ENCODE results near the gene GLO1. TPM values are rescaled to one million over a fixed set of nuclear protein-coding genes. Genes with fewer than 3 reads are reported as not detected.

GLO1 gene
- polyA plus RNA-seq, 1 of the 3 experiments (the other 2 are of a cell fraction): 47.1 TPM

DNA sequence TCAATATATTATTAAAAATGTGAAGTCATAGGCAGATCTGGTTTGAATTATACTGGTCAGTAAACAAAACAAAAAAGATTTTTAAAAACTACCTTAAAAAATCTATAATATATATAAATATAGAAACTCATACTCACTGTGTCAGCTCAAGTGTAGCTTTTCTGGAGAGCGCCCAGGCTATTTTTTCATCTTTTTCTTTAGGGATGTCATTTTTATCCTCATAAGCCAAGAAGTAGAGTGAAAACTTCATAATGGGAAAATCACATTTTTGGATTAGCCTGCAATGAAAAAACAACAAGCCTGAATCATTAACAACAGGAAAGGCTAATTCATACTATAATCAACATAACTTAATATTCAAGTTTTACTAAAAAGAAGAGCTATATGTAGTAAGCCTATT lies 18.7 kb downstream of the GLO1 start (continued):
- no peak for TF ChIP-seq TAF1 (IDR thresholded peaks at IDR 0.05; ENCODE audit: borderline replicate concordance, low read depth, low read length)

DNA sequence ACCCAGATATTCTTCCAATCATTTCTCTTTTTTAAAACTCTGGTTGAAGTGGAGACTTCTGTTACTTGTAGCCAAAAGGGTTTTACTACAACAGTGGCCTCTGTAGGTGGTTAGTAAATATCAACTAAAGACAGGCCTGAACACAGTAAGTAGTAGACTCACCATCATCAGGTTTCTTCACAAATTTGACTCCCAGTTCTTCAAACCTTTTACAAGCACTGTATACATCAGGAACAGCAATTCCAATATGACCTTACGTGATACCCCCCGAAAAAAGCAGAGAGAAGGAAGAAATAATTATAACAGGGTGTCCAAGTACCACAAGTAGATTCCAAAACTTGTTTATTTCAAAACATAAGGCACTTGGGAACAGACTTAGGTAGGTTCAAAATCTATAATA lies 21.1 kb downstream of the GLO1 start:
- Histone ChIP-seq H3K27me3 (ENCODE audit: insufficient read depth) (no peaks in the 10 kb centered on the region), H3K4me2 (no peak overlapping the region), H3K9me3 (no peaks in the 10 kb centered on the region), H3K4me3 (ENCODE audit: low read depth in 2 of 2, low read length in 1 of 2) (no peak overlapping the region), H3F3A (replicated peaks; ENCODE audit: insufficient read depth) (no peaks in the 10 kb centered on the region), H3K79me2 (ENCODE audit: insufficient read depth) (peaks cover 14% of the 10 kb centered on the region), H2AFZ (ENCODE audit: low read depth) (no peak overlapping the region), H3K27ac (ENCODE audit: low read depth in 2 of 2, low read length in 1 of 2) (no peak overlapping the region), H3K9me2 (no peaks in the 10 kb centered on the region), H3K4me1 (ENCODE audit: control insufficient read depth in 1 of 2, insufficient read depth in 2 of 2, low read depth in 1 of 2, low read length in 1 of 2) (no peaks in the 10 kb centered on the region), H4K20me1 (ENCODE audit: insufficient read depth) (no peaks in the 10 kb centered on the region), H3K36me3 (replicated peaks in 1 of 2; ENCODE audit: control insufficient read depth in 1 of 2, insufficient read depth in 2 of 2, low read length in 1 of 2) (peaks cover 41 to 51% of the 10 kb centered on the region in 2 experiments), H3K9ac (no peak overlapping the region)
- DNase-seq: no peak
- POLR2A ChIA-PET: no interaction called here
- TF ChIP-seq MEF2A (IDR thresholded peaks at IDR 0.05; ENCODE audit: borderline replicate concordance, low read depth) (no peak), FOSL2 (IDR thresholded peaks at IDR 0.05; ENCODE audit: borderline replicate concordance, low read depth) (no peak), RFX5 (IDR thresholded peaks at IDR 0.05; ENCODE audit: low read length) (no peak), FOXJ3 (CRISPR knock-in tag; IDR thresholded peaks at IDR 0.05) (no peak), EZH2phosphoT487 (IDR thresholded peaks at IDR 0.05; ENCODE audit: borderline replicate concordance, low read depth) (no peak), EP300 (IDR thresholded peaks at IDR 0.05; ENCODE audit: borderline replicate concordance in 1 of 2, low read depth in 1 of 2, low read length in 1 of 2) (no peak)
- TF ChIP-seq, protein P1, sequence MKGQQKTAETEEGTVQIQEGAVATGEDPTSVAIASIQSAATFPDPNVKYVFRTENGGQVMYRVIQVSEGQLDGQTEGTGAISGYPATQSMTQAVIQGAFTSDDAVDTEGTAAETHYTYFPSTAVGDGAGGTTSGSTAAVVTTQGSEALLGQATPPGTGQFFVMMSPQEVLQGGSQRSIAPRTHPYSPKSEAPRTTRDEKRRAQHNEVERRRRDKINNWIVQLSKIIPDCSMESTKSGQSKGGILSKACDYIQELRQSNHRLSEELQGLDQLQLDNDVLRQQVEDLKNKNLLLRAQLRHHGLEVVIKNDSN (IDR thresholded peaks at IDR 0.05; ENCODE audit: borderline replicate concordance, low read depth): no peak
- TF ChIP-seq, protein P2, sequence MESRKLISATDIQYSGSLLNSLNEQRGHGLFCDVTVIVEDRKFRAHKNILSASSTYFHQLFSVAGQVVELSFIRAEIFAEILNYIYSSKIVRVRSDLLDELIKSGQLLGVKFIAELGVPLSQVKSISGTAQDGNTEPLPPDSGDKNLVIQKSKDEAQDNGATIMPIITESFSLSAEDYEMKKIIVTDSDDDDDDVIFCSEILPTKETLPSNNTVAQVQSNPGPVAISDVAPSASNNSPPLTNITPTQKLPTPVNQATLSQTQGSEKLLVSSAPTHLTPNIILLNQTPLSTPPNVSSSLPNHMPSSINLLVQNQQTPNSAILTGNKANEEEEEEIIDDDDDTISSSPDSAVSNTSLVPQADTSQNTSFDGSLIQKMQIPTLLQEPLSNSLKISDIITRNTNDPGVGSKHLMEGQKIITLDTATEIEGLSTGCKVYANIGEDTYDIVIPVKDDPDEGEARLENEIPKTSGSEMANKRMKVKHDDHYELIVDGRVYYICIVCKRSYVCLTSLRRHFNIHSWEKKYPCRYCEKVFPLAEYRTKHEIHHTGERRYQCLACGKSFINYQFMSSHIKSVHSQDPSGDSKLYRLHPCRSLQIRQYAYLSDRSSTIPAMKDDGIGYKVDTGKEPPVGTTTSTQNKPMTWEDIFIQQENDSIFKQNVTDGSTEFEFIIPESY (IDR thresholded peaks at IDR 0.05; ENCODE audit: borderline replicate concordance, low read depth): no peak
- TF ChIP-seq, protein P3, sequence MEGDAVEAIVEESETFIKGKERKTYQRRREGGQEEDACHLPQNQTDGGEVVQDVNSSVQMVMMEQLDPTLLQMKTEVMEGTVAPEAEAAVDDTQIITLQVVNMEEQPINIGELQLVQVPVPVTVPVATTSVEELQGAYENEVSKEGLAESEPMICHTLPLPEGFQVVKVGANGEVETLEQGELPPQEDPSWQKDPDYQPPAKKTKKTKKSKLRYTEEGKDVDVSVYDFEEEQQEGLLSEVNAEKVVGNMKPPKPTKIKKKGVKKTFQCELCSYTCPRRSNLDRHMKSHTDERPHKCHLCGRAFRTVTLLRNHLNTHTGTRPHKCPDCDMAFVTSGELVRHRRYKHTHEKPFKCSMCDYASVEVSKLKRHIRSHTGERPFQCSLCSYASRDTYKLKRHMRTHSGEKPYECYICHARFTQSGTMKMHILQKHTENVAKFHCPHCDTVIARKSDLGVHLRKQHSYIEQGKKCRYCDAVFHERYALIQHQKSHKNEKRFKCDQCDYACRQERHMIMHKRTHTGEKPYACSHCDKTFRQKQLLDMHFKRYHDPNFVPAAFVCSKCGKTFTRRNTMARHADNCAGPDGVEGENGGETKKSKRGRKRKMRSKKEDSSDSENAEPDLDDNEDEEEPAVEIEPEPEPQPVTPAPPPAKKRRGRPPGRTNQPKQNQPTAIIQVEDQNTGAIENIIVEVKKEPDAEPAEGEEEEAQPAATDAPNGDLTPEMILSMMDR (IDR thresholded peaks at IDR 0.05): no peak
- CTCF ChIA-PET: interaction anchor here (1.7 kb wide), 1 partner anchor 9 kb away, joined by 5 read pairs; no protein-coding TSS in a partner anchor
- 94% methylated on average over 2 of the region's 2 CpGs for WGBS (ENCODE audit: low lambda C conversion rate)

DNA sequence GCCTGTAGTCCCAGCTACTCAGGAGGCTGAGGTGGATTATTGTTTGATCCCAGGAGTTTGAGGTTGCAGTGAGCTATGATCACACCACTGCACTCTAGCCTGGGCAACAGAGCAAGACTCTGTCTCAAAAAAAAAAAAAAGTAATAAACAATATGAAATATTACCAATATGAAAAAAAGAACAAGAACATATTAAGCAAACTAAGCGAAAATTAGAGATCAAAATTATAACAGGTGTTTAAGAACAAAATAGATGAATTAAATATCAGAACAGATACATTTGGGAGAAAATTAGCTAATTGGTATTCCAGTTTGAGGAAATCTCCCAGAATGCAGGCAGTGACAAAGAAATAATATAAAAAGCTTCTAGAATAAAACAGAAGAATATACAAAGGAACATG lies 23.3 kb downstream of the GLO1 start:
- Histone ChIP-seq H3K36me3 (replicated peaks in 1 of 2; ENCODE audit: control insufficient read depth in 1 of 2, insufficient read depth in 2 of 2, low read length in 1 of 2) (peaks cover 57 to 58% of the 10 kb centered on the region in 2 experiments), H2AFZ (ENCODE audit: low read depth) (no peak overlapping the region), H3K4me3 (ENCODE audit: low read depth in 2 of 2, low read length in 1 of 2) (no peak overlapping the region), H3K79me2 (ENCODE audit: insufficient read depth) (peaks cover 4% of the 10 kb centered on the region; the same call in 1 of the 2 replicates), H3K4me1 (ENCODE audit: control insufficient read depth in 1 of 2, insufficient read depth in 2 of 2, low read depth in 1 of 2, low read length in 1 of 2) (no peaks in the 10 kb centered on the region), H3K9me2 (no peaks in the 10 kb centered on the region), H3F3A (replicated peaks; ENCODE audit: insufficient read depth) (no peaks in the 10 kb centered on the region), H3K27me3 (ENCODE audit: insufficient read depth) (no peaks in the 10 kb centered on the region), H4K20me1 (ENCODE audit: insufficient read depth) (no peaks in the 10 kb centered on the region), H3K9ac (no peak overlapping the region), H3K4me2 (no peak overlapping the region), H3K9me3 (no peaks in the 10 kb centered on the region), H3K27ac (ENCODE audit: low read depth in 2 of 2, low read length in 1 of 2) (no peak overlapping the region)
- CTCF ChIA-PET: no interaction called here
- POLR2A ChIA-PET: no interaction called here
- no peak for DNase-seq
- WGBS (ENCODE audit: low lambda C conversion rate): 92% methylated on average over 1 of the region's 1 CpG
- no peak for TF ChIP-seq FOXJ3 (CRISPR knock-in tag; IDR thresholded peaks at IDR 0.05)
- TF ChIP-seq RXRA (IDR thresholded peaks at IDR 0.05; ENCODE audit: borderline replicate concordance, low read depth): no peak
- TF ChIP-seq FOXM1 (IDR thresholded peaks at IDR 0.05; ENCODE audit: low read depth): no peak
- no peak for TF ChIP-seq RCOR1 (IDR thresholded peaks at IDR 0.05; ENCODE audit: low read length)
- TF ChIP-seq, protein P4, sequence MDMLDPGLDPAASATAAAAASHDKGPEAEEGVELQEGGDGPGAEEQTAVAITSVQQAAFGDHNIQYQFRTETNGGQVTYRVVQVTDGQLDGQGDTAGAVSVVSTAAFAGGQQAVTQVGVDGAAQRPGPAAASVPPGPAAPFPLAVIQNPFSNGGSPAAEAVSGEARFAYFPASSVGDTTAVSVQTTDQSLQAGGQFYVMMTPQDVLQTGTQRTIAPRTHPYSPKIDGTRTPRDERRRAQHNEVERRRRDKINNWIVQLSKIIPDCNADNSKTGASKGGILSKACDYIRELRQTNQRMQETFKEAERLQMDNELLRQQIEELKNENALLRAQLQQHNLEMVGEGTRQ (IDR thresholded peaks at IDR 0.05; ENCODE audit: borderline replicate concordance, low read depth, low read length): no peak
- TF ChIP-seq EZH2phosphoT487 (IDR thresholded peaks at IDR 0.05; ENCODE audit: borderline replicate concordance, low read depth): no peak
- TF ChIP-seq SIN3A (IDR thresholded peaks at IDR 0.05; ENCODE audit: borderline replicate concordance, low read depth, low read length): no peak
- TF ChIP-seq TEAD4 (IDR thresholded peaks at IDR 0.05; ENCODE audit: borderline replicate concordance, insufficient read depth): no peak
- TF ChIP-seq GABPA (IDR thresholded peaks at IDR 0.05; ENCODE audit: low read depth): no peak
- no peak for TF ChIP-seq SMC3 (IDR thresholded peaks at IDR 0.05; ENCODE audit: low read depth, low read length)
- TF ChIP-seq CHD2 (IDR thresholded peaks at IDR 0.05; ENCODE audit: low read length, partially characterized antibody): no peak
- no peak for TF ChIP-seq ELF1 (IDR thresholded peaks at IDR 0.05)
